Measurements from ENCODE around the gene AFF1.

GRCh38 chr4:87042221-87042620 lies 107.4 kb downstream of the AFF1 start:
- TF ChIP-seq CTCF (IDR thresholded peaks at IDR 0.05) (no peak), POLR2A (IDR thresholded peaks at IDR 0.05) (no peak)
